AG09309 (cell line): Measurements from ENCODE around the gene CPHXL.

Experiments used
- DNase-seq: peaks from one replicate; pipeline ENCODE4 v3.0.0-alpha.2; 2010; ENCODE audit warnings: low read depth
- H3K4me3 ChIP-seq: 2 replicates; pipeline ENCODE4 v1.5.1; 2011; ENCODE audit warnings: mild to moderate bottlenecking, low read depth, low read length, moderate library complexity; ENCODE audit not compliant: control insufficient read depth
- TF ChIP-seq, protein P1 (sequence below): IDR thresholded peaks from 2 replicates; pipeline ENCODE4 v1.5.1; 2011; ENCODE audit warnings: mild to moderate bottlenecking, low read depth, low read length, inconsistent platforms; ENCODE audit not compliant: insufficient read depth, control insufficient read depth; ENCODE audit errors: missing control alignments

CPHXL gene

DNA sequence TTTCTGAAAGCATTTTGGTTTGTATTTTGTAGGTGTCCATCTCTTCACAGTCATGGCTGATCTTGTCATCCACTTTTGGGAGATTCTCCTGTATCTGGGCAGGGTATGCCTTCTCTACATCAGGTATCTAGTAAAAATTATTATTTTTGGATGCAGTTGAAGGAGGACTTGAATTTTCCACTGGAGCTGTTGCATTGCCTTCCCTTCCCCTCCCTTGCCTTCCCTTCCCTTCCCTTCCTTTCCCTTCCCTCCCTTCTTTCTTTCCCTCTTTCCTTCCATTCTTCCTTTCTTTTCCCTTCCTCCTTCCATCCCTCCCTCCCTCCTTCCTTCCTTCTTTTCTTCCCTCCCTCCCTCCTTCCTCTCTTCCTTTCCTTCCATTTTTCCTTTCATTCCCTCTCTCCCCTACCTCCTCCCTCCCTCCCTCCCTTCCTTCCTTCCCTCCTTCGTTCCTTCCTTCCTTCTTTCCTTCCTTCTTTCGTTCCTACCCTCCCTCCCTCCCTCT lies 33.8 kb upstream of the CPHXL start:
- DNase-seq = no peak
- TF ChIP-seq, protein P1, sequence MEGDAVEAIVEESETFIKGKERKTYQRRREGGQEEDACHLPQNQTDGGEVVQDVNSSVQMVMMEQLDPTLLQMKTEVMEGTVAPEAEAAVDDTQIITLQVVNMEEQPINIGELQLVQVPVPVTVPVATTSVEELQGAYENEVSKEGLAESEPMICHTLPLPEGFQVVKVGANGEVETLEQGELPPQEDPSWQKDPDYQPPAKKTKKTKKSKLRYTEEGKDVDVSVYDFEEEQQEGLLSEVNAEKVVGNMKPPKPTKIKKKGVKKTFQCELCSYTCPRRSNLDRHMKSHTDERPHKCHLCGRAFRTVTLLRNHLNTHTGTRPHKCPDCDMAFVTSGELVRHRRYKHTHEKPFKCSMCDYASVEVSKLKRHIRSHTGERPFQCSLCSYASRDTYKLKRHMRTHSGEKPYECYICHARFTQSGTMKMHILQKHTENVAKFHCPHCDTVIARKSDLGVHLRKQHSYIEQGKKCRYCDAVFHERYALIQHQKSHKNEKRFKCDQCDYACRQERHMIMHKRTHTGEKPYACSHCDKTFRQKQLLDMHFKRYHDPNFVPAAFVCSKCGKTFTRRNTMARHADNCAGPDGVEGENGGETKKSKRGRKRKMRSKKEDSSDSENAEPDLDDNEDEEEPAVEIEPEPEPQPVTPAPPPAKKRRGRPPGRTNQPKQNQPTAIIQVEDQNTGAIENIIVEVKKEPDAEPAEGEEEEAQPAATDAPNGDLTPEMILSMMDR = no peak
- H3K4me3 ChIP-seq = no peak overlapping the region

DNA sequence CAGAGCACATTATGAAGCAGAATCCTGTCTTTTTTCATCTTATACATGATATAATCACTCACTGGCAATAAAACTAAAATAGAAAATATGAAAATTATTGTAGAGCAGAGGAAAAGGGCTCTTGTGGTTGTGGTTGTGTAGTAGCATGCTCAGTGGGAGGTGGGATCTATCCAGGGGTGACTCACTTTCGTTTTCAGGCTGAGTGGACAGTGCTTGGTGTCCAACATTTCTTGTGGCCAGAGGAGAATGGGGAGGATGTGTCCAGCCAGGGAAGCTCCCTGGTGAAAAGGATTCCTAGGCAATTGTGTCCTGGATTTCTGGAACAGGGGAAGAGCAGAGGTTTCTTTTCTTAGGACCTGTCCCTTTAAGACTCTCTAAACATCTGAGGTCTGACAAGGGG lies 31.9 kb upstream of the CPHXL start:
- no peak for DNase-seq
- no peak overlapping the region for H3K4me3 ChIP-seq
- TF ChIP-seq, protein P1 = no peak

DNA sequence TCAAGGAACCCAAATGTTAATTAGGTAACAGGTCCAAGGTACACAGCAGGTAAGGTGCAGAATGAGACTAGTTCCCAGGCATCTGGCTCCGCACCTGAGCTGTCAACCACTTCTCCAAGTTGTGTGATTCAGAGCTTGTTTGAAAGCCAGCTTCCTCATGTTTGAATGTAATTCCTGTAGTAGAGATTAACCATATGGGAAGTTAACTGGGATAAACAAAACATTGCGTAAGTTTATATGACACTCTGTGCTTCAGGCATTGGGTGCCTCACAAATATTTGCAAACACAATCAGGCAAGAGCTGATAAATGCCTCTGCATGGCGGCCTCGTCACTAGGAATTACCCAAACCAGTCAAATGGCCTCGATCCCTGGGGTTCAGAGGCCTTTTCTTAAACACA lies 27.9 kb upstream of the CPHXL start:
- DNase-seq = no peak
- TF ChIP-seq, protein P1 = no peak
- H3K4me3 ChIP-seq = no peak overlapping the region

GRCh38 chr16:75750528-75750927 lies 24.2 kb upstream of the CPHXL start:
- DNase-seq = no peak
- TF ChIP-seq, protein P1 = no peak
- H3K4me3 ChIP-seq = no peak overlapping the region

DNA sequence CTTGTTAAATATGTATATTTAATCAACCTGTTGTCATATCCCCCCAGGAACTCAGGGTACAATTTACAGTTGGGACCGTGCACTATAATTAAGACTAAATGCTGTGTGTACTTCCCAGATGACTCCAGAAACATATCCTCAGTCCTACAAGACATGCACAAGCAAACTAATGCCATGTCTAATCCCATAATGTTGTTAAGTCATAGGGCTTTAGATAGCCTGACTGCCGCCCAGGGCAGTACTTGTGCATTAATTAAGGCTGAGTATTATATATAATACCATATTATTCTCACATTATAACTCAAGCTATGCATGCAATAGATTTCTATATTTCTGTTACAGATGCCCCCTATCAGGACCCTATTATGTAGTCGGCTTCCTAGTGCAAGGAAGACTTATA lies 20.1 kb upstream of the CPHXL start:
- TF ChIP-seq, protein P1 = no peak
- no peak for DNase-seq
- no peak overlapping the region for H3K4me3 ChIP-seq

- no peak overlapping the region for H3K4me3 ChIP-seq
- TF ChIP-seq, protein P1 = no peak
Measured at GRCh38 chr16:75745823-75746222, 19.5 kb upstream of the CPHXL start.

GRCh38 chr16:75745242-75745641 lies 19.0 kb upstream of the CPHXL start:
- no peak overlapping the region for H3K4me3 ChIP-seq
- TF ChIP-seq, protein P1 = no peak
- no peak for DNase-seq

More at GRCh38 chr16:75745823-75746222, 19.5 kb upstream of the CPHXL start:
- DNase-seq = no peak
